Measurements from ENCODE around the gene PBXIP1.
"Not testable (repeated sequence)": the region's sequence is repeated elsewhere in the genome, so short reads cannot be mapped to it uniquely, and the experiment has no call there.

DNA sequence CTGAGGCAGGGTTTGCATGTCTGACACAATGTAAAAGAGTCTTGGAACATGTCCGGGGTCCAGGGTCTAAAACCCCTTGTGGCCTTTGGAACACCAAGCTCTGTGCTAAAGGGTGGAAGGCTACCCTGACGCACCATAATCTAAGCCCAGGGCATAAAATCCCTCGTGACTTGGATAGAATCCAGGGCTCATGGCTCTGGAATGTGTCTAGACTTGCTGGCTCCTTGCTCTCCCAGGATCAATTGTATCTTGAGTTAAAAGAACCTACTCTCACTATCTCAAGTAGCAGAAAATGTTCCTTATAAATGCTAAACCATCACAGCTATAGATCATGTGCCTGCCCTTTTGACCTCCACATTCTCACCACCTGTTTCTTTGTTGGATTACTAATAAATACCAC, 47.8 kb downstream of the PBXIP1 start:
- TF ChIP-seq POLR2A (IDR thresholded peaks at IDR 0.05; ENCODE audit: insufficient read depth in 1 of 2, low read depth in 2 of 2, low read length in 2 of 2); SIN3A (IDR thresholded peaks at IDR 0.05; ENCODE audit: borderline replicate concordance, low read depth, low read length); DMTF1 (CRISPR knock-in tag; IDR thresholded peaks at IDR 0.05); ZBTB2 (CRISPR knock-in tag; IDR thresholded peaks at IDR 0.05; ENCODE audit: low read depth); TAF1 (CRISPR knock-in tag; IDR thresholded peaks at IDR 0.05); PRMT3 (CRISPR knock-in tag; IDR thresholded peaks at IDR 0.05; ENCODE audit: borderline replicate concordance, low read depth); SUZ12 (IDR thresholded peaks at IDR 0.05; ENCODE audit: low read depth, low read length); ARHGAP35 (CRISPR knock-in tag; IDR thresholded peaks at IDR 0.05; ENCODE audit: borderline replicate concordance); ARID2 (CRISPR knock-in tag; IDR thresholded peaks at IDR 0.05; ENCODE audit: borderline replicate concordance); MAFG (CRISPR knock-in tag; IDR thresholded peaks at IDR 0.05): not testable (repeated sequence)
- TF ChIP-seq, protein P1, sequence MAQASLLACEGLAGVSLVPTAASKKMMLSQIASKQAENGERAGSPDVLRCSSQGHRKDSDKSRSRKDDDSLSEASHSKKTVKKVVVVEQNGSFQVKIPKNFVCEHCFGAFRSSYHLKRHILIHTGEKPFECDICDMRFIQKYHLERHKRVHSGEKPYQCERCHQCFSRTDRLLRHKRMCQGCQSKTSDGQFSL (CRISPR knock-in tag; IDR thresholded peaks at IDR 0.05), result not testable (repeated sequence)
